Omental fat pad (tissue), 4 donors: ENCODE measurements around the gene ARHGEF17. TPM values are rescaled to one million over a fixed set of nuclear protein-coding genes. Genes with fewer than 3 reads are reported as not detected.
A peak's percentile ranks its signal among the peaks of the same experiment; 100 is the strongest.

Experiments used
- ATAC-seq: fragments of 150-250 bp; one replicate; pipeline ENCODE4 v1.9.1; 2016; ENCODE audit warnings: mild to moderate bottlenecking, moderate library complexity; ENCODE audit not compliant: low FRiP score
- DNase-seq: peaks from one replicate; pipeline ENCODE4 v3.0.0-alpha.2; 2019; ENCODE audit warnings: low spot score
- CTCF ChIP-seq, 3 donors: fragments of 450-650 bp; IDR thresholded peaks; one replicate each; pipeline ENCODE4 v1.5.1; 2016 to 2017; ENCODE audit warnings: antibody characterized with exemption in 3 of 3, mild to moderate bottlenecking in 3 of 3, moderate library complexity in 2 of 3
- total RNA-seq, 4 donors: library from RNA; depleted of rRNA; stranded (reverse); fragments of >200 nt; gene quantifications; one replicate each; pipeline ENCODE4 v1.1.0, GENCODE V29; 2016

The ARHGEF17 gene
- total RNA-seq, 4 donors from 2014 or later, result 27.3 to 80.7 (median 31.9) TPM

- DNase-seq (no peak), ATAC-seq (no peak)
- TF ChIP-seq CTCF (IDR thresholded peaks at IDR 0.05), result no peak
Observed at GRCh38 chr11:73366265-73366610, 58.2 kb downstream of the ARHGEF17 start.

GRCh38 chr11:73366953-73367352, 58.9 kb downstream of the ARHGEF17 start:
- DNase-seq (no peak), ATAC-seq (no peak)
- no peak for TF ChIP-seq CTCF (IDR thresholded peaks at IDR 0.05)

GRCh38 chr11:73367482-73368024, 59.5 kb downstream of the ARHGEF17 start:
- no peak for TF ChIP-seq CTCF (IDR thresholded peaks at IDR 0.05)
- ATAC-seq (no peak), DNase-seq (no peak)

- ATAC-seq, result no peak
- no peak for DNase-seq
- no peak for TF ChIP-seq CTCF (IDR thresholded peaks at IDR 0.05)
Observed at GRCh38 chr11:73372375-73372993, 64.4 kb downstream of the ARHGEF17 start.

GRCh38 chr11:73374151-73374550, 66.1 kb downstream of the ARHGEF17 start:
- no peak for TF ChIP-seq CTCF (IDR thresholded peaks at IDR 0.05)
- DNase-seq (no peak), ATAC-seq (no peak)

- ATAC-seq, result no peak
- DNase-seq, result no peak
- no peak for TF ChIP-seq CTCF (IDR thresholded peaks at IDR 0.05)
Observed at GRCh38 chr11:73375830-73376159, 67.7 kb downstream of the ARHGEF17 start.

- peak; percentile 71 for DNase-seq
- TF ChIP-seq CTCF (IDR thresholded peaks at IDR 0.05), result peak in 2 of 3 donors; percentile 81 to 87
- peak; percentile 95 for ATAC-seq
Observed at GRCh38 chr11:73376160-73376802, 68.2 kb downstream of the ARHGEF17 start, which contains the start of gene RELT. TSS of gene RELT (plus strand) at chr11:73376399. CDS start at chr11:73389137, 12,738 bp downstream.
